Sigmoid colon (tissue), 7 donors: Measurements from ENCODE around the gene DNASE1L3. TPM values are rescaled to one million over a fixed set of nuclear protein-coding genes. Genes with fewer than 3 reads are reported as not detected.

ENCODE experiments used
- DNase-seq: peaks from one replicate; pipeline ENCODE4 v3.0.0-alpha.2; 2019
- H3K27ac ChIP-seq, 4 donors: fragments of 200-600 bp; sonication (generic); one replicate each; pipeline ENCODE4 v1.5.1; 2016 to 2019; ENCODE audit warnings: mild to moderate bottlenecking in 1 of 4
- H3K27me3 ChIP-seq, 3 donors: fragments of 200-600 bp; sonication (generic); one replicate each; pipeline ENCODE4 v1.5.1; 2019; ENCODE audit warnings: mild to moderate bottlenecking in 1 of 3
- H3K36me3 ChIP-seq, 4 donors: fragments of 200-600 bp; sonication (generic); one replicate each; pipeline ENCODE4 v1.5.1; 2016 to 2019
- H3K4me1 ChIP-seq, 4 donors: fragments of 200-600 bp; sonication (generic); one replicate each; pipeline ENCODE4 v1.5.1; 2017 to 2019
- H3K4me3 ChIP-seq, 4 donors: fragments of 200-600 bp; sonication (generic); one replicate each; pipeline ENCODE4 v1.5.1; 2017 to 2019; ENCODE audit warnings: mild to moderate bottlenecking in 2 of 4, moderate library complexity in 1 of 4
- H3K9me3 ChIP-seq, 4 donors: fragments of 200-600 bp in 3 of 4; sonication (generic) in 3 of 4; one replicate each; pipeline versions ENCODE4 v1.5.1 to v1.6.1; 2013 to 2019
- EP300 ChIP-seq, 4 donors: sonication (generic); formaldehyde crosslinking; IDR thresholded peaks; one replicate each; pipeline ENCODE4 v1.6.1; 2017; ENCODE audit warnings: antibody characterized with exemption in 4 of 4
- POLR2A ChIP-seq, 2 donors: fragments of 450-650 bp; IDR thresholded peaks; one replicate each; pipeline ENCODE4 v1.6.1; 2016; ENCODE audit warnings: antibody characterized with exemption in 2 of 2, mild to moderate bottlenecking in 2 of 2, moderate library complexity in 2 of 2
- POLR2AphosphoS5 ChIP-seq, 4 donors: sonication (generic); formaldehyde crosslinking; IDR thresholded peaks; one replicate each; pipeline ENCODE4 v1.6.1; 2017; ENCODE audit warnings: antibody characterized with exemption in 4 of 4
- WGBS, 2 donors: extraction: QIAGEN DNeasy Blood & Tissue Kit; methylation state at CpG; one replicate each; pipeline ENCODE4 v1.1.7; 2013; 5-methylcytosine and 5-hydroxymethylcytosine counted together
- intact Hi-C: fragments of 100-400 bp; cut with DNase I; formaldehyde crosslinking; loops from one replicate; pipeline ENCODE4 v1.15.1; 2023
- polyA plus RNA-seq, 3 donors: library from polyadenylated mRNA; stranded (reverse); fragments of 200-250 nt; gene quantifications; one replicate each; pipeline ENCODE4 v1.2.3, GENCODE V29; 2013
- total RNA-seq, 4 donors: library from RNA; depleted of rRNA; stranded (reverse); fragments of >200 nt; gene quantifications; one replicate each; pipeline ENCODE4 v1.1.0, GENCODE V29; 2016
- TF ChIP-seq, protein P1 (sequence below), 4 experiments: fragments of 450-650 bp in 3 of 4; fragments of 200-600 bp in 1 of 4; IDR thresholded peaks; one replicate each; pipeline ENCODE4 v1.5.1; 2016 to 2019; ENCODE audit warnings: antibody characterized with exemption in 4 of 4, mild to moderate bottlenecking in 3 of 4, moderate library complexity in 2 of 4
- donor health status: healthy with polysubstance abuse.
- donor health status: Bipolar disorder and iron deficiency.
- donor health status: healthy.

DNASE1L3 gene
- total and polyA plus RNA-seq, 7 donors = 0.27 to 69.8 (median 4.9) TPM; not detected in 1

DNA sequence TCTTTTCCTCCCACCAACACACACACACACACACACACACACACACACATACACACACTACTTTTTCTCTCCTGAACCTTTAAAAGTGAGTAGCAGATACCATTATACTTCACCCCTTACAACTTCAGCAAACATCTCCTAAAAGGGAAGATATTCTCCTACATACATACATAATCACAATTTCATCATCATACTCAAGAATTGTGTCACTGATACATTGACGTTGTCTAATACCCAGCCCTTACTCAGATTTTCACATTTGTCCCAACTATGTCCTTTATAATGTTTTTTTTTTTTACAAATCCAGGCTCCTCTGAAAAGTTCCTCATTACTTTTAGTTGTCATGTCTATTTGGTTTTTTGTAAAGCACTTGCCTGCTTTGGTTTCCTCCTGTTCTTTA lies 45.3 kb upstream of the DNASE1L3 start:
- intact Hi-C loops = no loop called here
- 89 to 92% methylated on average over 1 of the region's 1 CpG for WGBS, 2 donors
- no peak overlapping the region for H3K4me3 ChIP-seq
- H3K36me3 ChIP-seq = peaks cover 0 to 40% (median 9%) of the 10 kb centered on the region in 4 donors
- H3K27ac ChIP-seq = no peak overlapping the region
- no peak for DNase-seq
- H3K9me3 ChIP-seq = no peaks in the 10 kb centered on the region
- no peaks in the 10 kb centered on the region for H3K27me3 ChIP-seq
- no peak for TF ChIP-seq POLR2AphosphoS5 (IDR thresholded peaks at IDR 0.05)
- TF ChIP-seq, protein P1, sequence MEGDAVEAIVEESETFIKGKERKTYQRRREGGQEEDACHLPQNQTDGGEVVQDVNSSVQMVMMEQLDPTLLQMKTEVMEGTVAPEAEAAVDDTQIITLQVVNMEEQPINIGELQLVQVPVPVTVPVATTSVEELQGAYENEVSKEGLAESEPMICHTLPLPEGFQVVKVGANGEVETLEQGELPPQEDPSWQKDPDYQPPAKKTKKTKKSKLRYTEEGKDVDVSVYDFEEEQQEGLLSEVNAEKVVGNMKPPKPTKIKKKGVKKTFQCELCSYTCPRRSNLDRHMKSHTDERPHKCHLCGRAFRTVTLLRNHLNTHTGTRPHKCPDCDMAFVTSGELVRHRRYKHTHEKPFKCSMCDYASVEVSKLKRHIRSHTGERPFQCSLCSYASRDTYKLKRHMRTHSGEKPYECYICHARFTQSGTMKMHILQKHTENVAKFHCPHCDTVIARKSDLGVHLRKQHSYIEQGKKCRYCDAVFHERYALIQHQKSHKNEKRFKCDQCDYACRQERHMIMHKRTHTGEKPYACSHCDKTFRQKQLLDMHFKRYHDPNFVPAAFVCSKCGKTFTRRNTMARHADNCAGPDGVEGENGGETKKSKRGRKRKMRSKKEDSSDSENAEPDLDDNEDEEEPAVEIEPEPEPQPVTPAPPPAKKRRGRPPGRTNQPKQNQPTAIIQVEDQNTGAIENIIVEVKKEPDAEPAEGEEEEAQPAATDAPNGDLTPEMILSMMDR (IDR thresholded peaks at IDR 0.05) = no peak
- no peak for TF ChIP-seq POLR2A (IDR thresholded peaks at IDR 0.05)
- no peak for TF ChIP-seq EP300 (IDR thresholded peaks at IDR 0.05)
- H3K4me1 ChIP-seq = peaks cover 0 to 41% (median 34%) of the 10 kb centered on the region in 4 donors

DNA sequence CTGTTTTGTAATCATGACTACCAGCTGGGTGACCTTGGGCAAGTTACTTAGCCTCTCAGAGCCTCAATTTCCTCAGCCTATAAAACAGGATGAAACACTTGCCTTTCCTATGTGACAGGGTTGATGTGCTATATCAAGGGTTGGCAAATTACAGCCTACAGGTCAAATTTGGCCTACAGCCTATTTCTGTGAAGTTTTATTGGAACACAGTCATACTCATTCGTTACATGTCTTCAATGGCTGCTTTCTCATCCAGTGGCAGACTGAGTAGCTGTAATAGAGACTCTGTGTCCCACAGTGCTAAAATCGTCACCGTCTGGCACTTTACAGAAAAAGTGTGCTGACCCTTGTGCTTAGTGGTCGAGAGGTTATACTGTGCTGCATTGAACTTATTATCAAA lies 43.4 kb upstream of the DNASE1L3 start:
- 21 to 73% methylated on average over 4 of the region's 4 CpGs for WGBS, 2 donors
- peak overlapping the region in 3 of 4 donors; percentile 70 to 83 (median 78) for H3K27ac ChIP-seq
- no peak overlapping the region for H3K4me3 ChIP-seq
- intact Hi-C loops = no loop called here
- H3K36me3 ChIP-seq = peaks cover 0 to 25% (median 7%) of the 10 kb centered on the region in 4 donors
- TF ChIP-seq, protein P1 (IDR thresholded peaks at IDR 0.05) = no peak
- TF ChIP-seq POLR2AphosphoS5 (IDR thresholded peaks at IDR 0.05) = peak in 2 of 4 donors; percentile 28 to 31
- DNase-seq = no peak
- no peaks in the 10 kb centered on the region for H3K27me3 ChIP-seq
- peaks cover 0 to 54% (median 46%) of the 10 kb centered on the region in 4 donors for H3K4me1 ChIP-seq
- H3K9me3 ChIP-seq = no peaks in the 10 kb centered on the region

DNA sequence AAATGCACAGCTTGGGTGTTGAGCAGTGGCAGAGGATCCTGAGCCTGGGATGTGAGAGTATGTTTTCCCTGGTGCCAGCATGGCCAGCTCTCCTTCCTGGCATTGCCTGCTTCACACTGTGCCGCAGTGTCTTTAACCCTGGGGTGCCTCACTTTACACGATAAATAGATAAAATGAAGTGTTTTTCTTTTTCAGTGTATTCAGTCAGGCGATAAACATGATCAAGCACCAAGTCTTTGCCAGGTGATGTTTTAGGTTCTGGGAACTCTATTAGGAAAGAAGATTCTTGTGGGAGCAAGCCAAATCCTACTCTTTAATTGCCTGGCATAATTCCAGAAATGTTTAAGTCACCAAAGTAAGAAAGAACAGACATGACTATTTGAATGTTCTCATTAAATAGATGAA lies 40.9 kb upstream of the DNASE1L3 start:
- Histone ChIP-seq H3K27me3 (no peaks in the 10 kb centered on the region), H3K36me3 (peaks cover 0 to 3% (median 0%) of the 10 kb centered on the region in 4 donors), H3K27ac (peak overlapping the region in 3 of 4 donors; percentile 70 to 83 (median 78)), H3K4me3 (no peak overlapping the region), H3K9me3 (no peaks in the 10 kb centered on the region), H3K4me1 (peaks cover 0 to 57% (median 49%) of the 10 kb centered on the region in 4 donors)
- 90 to 91% methylated on average over 3 of the region's 3 CpGs for WGBS, 2 donors
- no peak for DNase-seq
- TF ChIP-seq POLR2A (IDR thresholded peaks at IDR 0.05) = no peak
- peak in 3 of 4 donors; percentile 29 to 71 (median 37) for TF ChIP-seq EP300 (IDR thresholded peaks at IDR 0.05)
- peak; percentile 48 to 82 (median 64) for TF ChIP-seq POLR2AphosphoS5 (IDR thresholded peaks at IDR 0.05)
- TF ChIP-seq, protein P1 (IDR thresholded peaks at IDR 0.05) = no peak
- intact Hi-C loops = no loop called here

DNA sequence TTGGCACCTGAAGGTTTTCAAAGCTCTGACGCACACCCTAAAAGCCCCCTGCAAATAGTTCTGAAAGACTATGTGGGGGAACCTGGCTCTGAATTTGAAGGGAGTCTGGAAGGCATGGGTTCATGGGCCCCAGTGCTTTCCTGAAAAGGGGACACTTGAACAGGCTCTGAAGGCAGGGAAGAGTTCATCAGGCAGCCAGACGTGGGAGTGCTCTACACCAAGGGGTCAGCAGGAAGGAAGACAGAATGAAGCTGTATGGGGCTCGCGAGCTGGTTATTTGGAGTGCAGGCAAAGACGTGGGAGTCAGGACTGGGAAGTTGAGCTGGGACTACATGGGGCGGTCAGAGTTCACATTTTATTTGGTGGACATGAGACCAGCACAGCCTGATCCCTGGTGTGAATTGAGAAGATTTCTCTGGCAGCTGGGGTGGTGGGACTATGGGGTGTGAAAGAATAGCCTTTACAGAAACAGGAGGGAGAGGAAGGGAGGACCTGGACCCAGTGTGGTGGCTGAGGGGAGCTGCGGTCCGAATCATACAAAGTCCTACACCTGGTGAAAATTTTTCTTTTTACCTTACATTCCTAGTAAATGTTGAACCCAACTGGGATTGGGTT lies 39.4 kb upstream of the DNASE1L3 start:
- H3K4me1 ChIP-seq = peaks cover 0 to 71% (median 58%) of the 10 kb centered on the region in 4 donors
- no peak for DNase-seq

More for the DNA sequence above, 39.4 kb upstream of the DNASE1L3 start:
- H3K36me3 ChIP-seq = no peaks in the 10 kb centered on the region
- H3K27me3 ChIP-seq = no peaks in the 10 kb centered on the region
- H3K27ac ChIP-seq = peak overlapping the region in 2 of 4 donors; percentile 36 to 83
- no peak overlapping the region for H3K4me3 ChIP-seq
- TF ChIP-seq POLR2A (IDR thresholded peaks at IDR 0.05) = no peak
- TF ChIP-seq, protein P1 (IDR thresholded peaks at IDR 0.05) = no peak
- no peak for TF ChIP-seq EP300 (IDR thresholded peaks at IDR 0.05)
- TF ChIP-seq POLR2AphosphoS5 (IDR thresholded peaks at IDR 0.05) = no peak
- intact Hi-C loops = loop anchor here (1.0 kb wide), 1 partner anchor 11 kb away; no protein-coding TSS in a partner anchor
- no peaks in the 10 kb centered on the region for H3K9me3 ChIP-seq
- 52 to 81% methylated on average over 8 of the region's 8 CpGs for WGBS, 2 donors
